CD8-positive, alpha-beta memory T cell (primary cell): ENCODE data around the gene RPS21. TPM values are rescaled to one million over a fixed set of nuclear protein-coding genes. Genes with fewer than 3 reads are reported as not detected.

ENCODE experiments used
- CTCF ChIA-PET: fragments of 350-600 bp; sonication (Branson Sonifier 250); formaldehyde crosslinking; loops from one replicate; lab custom pipeline; 2021; ENCODE audit warnings: antibody characterized with exemption; lab: Charles Lee
- POLR2A ChIA-PET: fragments of 350-600 bp; sonication (Branson Sonifier 250); formaldehyde crosslinking; loops from one replicate; lab custom pipeline; 2021; ENCODE audit warnings: antibody characterized with exemption; lab: Charles Lee
- DNase-seq, 5 donors: peaks; one replicate each; pipeline versions ENCODE4 v3.0.0 to v3.0.0-alpha.2; 2020 to 2022; ENCODE audit warnings: mixed read lengths in 1 of 5
- H3K27ac ChIP-seq: one replicate; pipeline ENCODE4 v1.7.0; 2013; ENCODE audit warnings: low read depth, mild to moderate bottlenecking, low read length, moderate library complexity
- H3K27me3 ChIP-seq: 2 replicates; pipeline ENCODE4 v1.7.0; 2013; ENCODE audit warnings: low read length, mild to moderate bottlenecking; ENCODE audit not compliant: insufficient read depth, poor library complexity, severe bottlenecking
- H3K36me3 ChIP-seq: 2 replicates; pipeline ENCODE4 v1.7.0; 2013; ENCODE audit warnings: mild to moderate bottlenecking, low read length, moderate library complexity; ENCODE audit not compliant: insufficient read depth
- H3K4me1 ChIP-seq: 2 replicates; pipeline ENCODE4 v1.7.0; 2013; ENCODE audit warnings: mild to moderate bottlenecking, low read length, moderate library complexity; ENCODE audit not compliant: insufficient read depth
- H3K4me3 ChIP-seq: 2 replicates; pipeline ENCODE4 v1.7.0; 2013; ENCODE audit warnings: mild to moderate bottlenecking, low read length
- H3K9me3 ChIP-seq: 2 replicates; pipeline ENCODE4 v1.7.0; 2013; ENCODE audit warnings: mild to moderate bottlenecking, low read length
- H3K27ac Mint-ChIP-seq, 8 donors: one replicate each; pipeline ENCODE4 v1.8.0; 2020 to 2021; ENCODE audit warnings: mixed read lengths in 8 of 8, mild to moderate bottlenecking in 6 of 8, inconsistent platforms in 3 of 8, moderate library complexity in 3 of 8
- H3K27me3 Mint-ChIP-seq, 2 donors: one replicate each; pipeline ENCODE4 v1.8.0; 2020 to 2021; ENCODE audit warnings: mixed read lengths in 2 of 2, mild to moderate bottlenecking in 1 of 2, moderate library complexity in 1 of 2
- H3K36me3 Mint-ChIP-seq, 3 donors: one replicate each; pipeline ENCODE4 v1.8.0; 2020 to 2021; ENCODE audit warnings: mixed read lengths in 3 of 3, inconsistent platforms in 1 of 3, mild to moderate bottlenecking in 1 of 3
- H3K4me1 Mint-ChIP-seq, 3 donors: one replicate each; pipeline ENCODE4 v1.8.0; 2020 to 2021; ENCODE audit warnings: mixed read lengths in 3 of 3, inconsistent platforms in 1 of 3, mild to moderate bottlenecking in 1 of 3
- H3K4me3 Mint-ChIP-seq, 7 donors: one replicate each; pipeline ENCODE4 v1.8.0; 2020 to 2021; ENCODE audit warnings: mixed read lengths in 7 of 7, mild to moderate bottlenecking in 6 of 7, moderate library complexity in 4 of 7, inconsistent platforms in 2 of 7
- H3K9me3 Mint-ChIP-seq, 5 donors: one replicate each; pipeline ENCODE4 v1.8.0; 2020 to 2022; ENCODE audit warnings: mixed read lengths in 5 of 5, mild to moderate bottlenecking in 3 of 5, moderate library complexity in 2 of 5, inconsistent platforms in 1 of 5
- polyA plus RNA-seq: library from polyadenylated mRNA; unstranded; fragments of 300-500 nt; fragmentation: Illumina TruSeq; gene quantifications from one replicate; pipeline ENCODE4 v1.2.3, GENCODE V29; 2021
- total RNA-seq, 2 experiments: library from RNA; stranded (reverse); gene quantifications; one replicate each; pipeline ENCODE4 v1.2.3, GENCODE V29; 2021

Gene RPS21
- total and polyA plus RNA-seq, 3 experiments from 2014 or later, result 2,034 to 2,161 (median 2,072) TPM

- CTCF ChIA-PET, result interaction anchor here (1.7 kb wide), 1 partner anchor 25 kb away, joined by 6 read pairs; no protein-coding TSS in a partner anchor
- H3K4me3 Mint-ChIP-seq, result peak overlapping the region; percentile 77 to 93 (median 83)
- peak overlapping the region in 1 of 8 donors; percentile 79 for H3K27ac Mint-ChIP-seq
- POLR2A ChIA-PET, result no interaction called here
- peaks cover 15 to 45% (median 20%) of the 10 kb centered on the region in 3 donors for H3K4me1 Mint-ChIP-seq
- H3K4me3 ChIP-seq, result no peak overlapping the region
- peak overlapping the region; percentile 57 for H3K27ac ChIP-seq
- peaks cover 23% of the 10 kb centered on the region for H3K4me1 ChIP-seq
- H3K27me3 ChIP-seq, result no peaks in the 10 kb centered on the region
- no peaks in the 10 kb centered on the region for H3K36me3 ChIP-seq
- H3K27me3 Mint-ChIP-seq, result no peaks in the 10 kb centered on the region
- no peaks in the 10 kb centered on the region for H3K9me3 ChIP-seq
- peaks cover 0 to under 1% (median 0%) of the 10 kb centered on the region in 3 donors for H3K36me3 Mint-ChIP-seq
- no peaks in the 10 kb centered on the region for H3K9me3 Mint-ChIP-seq
- no peak for DNase-seq
Observed at GRCh38 chr20:62408055-62408454, 21.2 kb downstream of the RPS21 start.

DNA sequence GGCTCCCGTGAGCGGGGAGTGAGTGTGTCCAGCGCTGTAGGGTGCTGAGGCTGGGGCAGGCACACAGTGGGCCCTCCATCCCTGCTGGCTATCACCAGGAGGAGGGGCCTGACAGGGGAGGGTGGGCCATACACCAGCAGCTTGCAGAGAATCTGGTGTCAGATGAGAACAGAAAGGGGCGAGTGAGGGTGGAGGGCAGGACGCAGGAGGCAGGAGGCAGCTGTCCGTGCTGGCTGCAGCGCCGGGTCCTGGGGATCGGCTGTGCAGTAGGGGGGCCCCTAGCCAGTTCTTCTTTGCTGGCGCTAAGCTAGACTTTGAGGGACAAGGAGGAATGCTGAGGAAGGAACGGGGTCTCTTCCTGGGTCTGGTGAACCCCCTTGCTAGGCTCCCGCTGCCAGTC is 21.7 kb downstream of the RPS21 start:
- Histone ChIP-seq H3K9me3 (no peaks in the 10 kb centered on the region), H3K27me3 (no peaks in the 10 kb centered on the region), H3K4me3 (no peak overlapping the region), H3K27ac (no peak overlapping the region), H3K36me3 (no peaks in the 10 kb centered on the region), H3K4me1 (peaks cover 23% of the 10 kb centered on the region)
- Mint-ChIP-seq H3K27ac (peak overlapping the region in 1 of 8 donors; percentile 19), H3K9me3 (no peaks in the 10 kb centered on the region), H3K36me3 (no peaks in the 10 kb centered on the region), H3K4me1 (peaks cover 15 to 41% (median 18%) of the 10 kb centered on the region in 3 donors), H3K4me3 (peak overlapping the region in 1 of 7 donors; percentile 51), H3K27me3 (no peaks in the 10 kb centered on the region)
- POLR2A ChIA-PET, result no interaction called here
- CTCF ChIA-PET, result interaction anchor here (1.7 kb wide), 1 partner anchor 26 kb away, joined by 6 read pairs; no protein-coding TSS in a partner anchor
- DNase-seq, result no peak

DNA sequence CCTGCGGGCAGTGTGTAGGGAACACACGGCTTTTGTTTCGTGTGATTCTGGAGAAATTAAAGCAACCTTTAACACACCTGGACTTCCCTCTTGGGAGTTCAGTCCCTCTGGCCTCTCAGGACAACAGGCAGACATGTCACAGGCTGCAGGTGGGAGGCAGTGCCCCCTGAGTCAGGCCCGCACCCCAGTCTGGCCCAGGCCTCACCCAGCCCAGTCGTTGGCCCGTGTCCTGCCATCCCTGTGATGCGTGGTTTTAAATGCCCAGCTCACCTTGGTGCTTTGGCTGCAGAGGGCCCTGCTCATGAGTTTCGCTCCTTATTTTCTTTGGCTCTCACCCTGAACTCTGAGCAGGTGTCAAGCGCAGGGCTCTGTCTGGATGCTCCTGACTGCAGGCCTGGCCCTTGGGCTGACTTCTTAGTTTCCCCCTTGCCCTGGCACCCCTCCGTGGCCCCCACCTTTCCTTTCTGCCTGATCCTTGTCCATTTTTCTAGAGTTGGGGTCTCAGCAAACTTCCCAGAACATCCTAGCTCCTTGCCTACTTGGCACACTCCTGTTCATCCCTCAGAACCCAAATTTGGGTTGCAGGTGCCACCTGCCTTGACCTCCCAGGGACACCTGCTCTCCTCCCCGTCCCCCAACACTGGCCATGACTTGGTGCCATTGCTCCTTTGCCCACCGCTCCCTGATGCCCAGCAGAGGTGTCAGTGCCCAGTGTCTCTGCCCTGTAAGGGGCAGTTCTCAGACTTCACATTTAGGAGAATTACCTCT is 22.4 kb downstream of the RPS21 start:
- Mint-ChIP-seq H3K4me3 (peak overlapping the region in 4 of 7 donors; percentile 5 to 65 (median 36)), H3K9me3 (no peaks in the 10 kb centered on the region), H3K27ac (peak overlapping the region in 1 of 8 donors; percentile 5), H3K36me3 (no peaks in the 10 kb centered on the region), H3K4me1 (peaks cover 12 to 36% (median 17%) of the 10 kb centered on the region in 3 donors), H3K27me3 (no peaks in the 10 kb centered on the region)
- POLR2A ChIA-PET, result no interaction called here
- Histone ChIP-seq H3K4me1 (peaks cover 23% of the 10 kb centered on the region), H3K36me3 (no peaks in the 10 kb centered on the region), H3K27ac (no peak overlapping the region), H3K27me3 (no peaks in the 10 kb centered on the region), H3K4me3 (no peak overlapping the region), H3K9me3 (no peaks in the 10 kb centered on the region)
- DNase-seq, result no peak
- CTCF ChIA-PET, result interaction anchor here (1.1 to 1.2 kb wide), 2 partner anchors 22 to 398 kb away, joined by 3 to 5 read pairs; partner anchors contain the start of gene RPS21

DNA sequence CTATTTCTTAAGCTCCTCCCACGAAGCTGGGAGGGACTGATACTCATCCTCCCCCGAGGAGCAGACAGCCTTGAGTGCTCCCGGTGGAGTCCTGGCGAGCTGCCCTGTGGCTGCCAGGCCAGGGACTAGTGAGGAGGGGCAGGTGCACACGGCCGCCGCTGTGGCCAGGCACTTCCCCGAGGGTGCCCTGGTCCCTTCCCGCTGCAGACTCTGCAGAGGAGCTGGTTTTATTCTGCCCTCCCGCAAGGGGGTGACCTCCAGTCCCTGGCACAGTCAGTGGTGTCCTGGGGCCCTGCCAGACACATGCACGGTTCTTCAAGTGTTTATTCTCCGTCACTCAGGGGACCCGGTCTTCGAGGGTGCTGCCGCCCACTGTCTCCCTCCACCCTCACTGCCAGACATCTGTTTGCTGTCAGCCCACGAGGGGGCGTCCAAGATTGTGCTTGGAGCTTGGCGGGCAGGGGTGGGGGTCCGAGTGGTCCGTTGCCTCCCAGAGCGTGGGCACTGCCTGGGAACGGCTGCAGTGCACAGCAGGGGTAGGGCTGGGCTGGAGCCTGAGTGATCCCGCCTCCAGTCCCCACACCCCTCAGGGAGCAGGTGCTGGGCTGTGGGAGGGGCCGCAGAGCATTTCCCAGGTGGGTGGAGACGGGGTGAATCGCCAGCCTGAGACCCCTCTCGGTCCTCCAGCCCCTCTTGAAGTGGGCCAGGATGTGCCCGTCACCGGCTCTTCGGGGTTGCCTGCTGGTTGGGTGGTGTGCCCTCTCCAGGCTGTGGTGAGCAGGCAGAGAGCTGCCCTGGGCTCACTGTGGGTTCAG is 23.2 kb downstream of the RPS21 start:
- Histone ChIP-seq H3K4me3 (no peak overlapping the region), H3K36me3 (no peaks in the 10 kb centered on the region), H3K9me3 (no peaks in the 10 kb centered on the region), H3K4me1 (peaks cover 23% of the 10 kb centered on the region), H3K27ac (no peak overlapping the region), H3K27me3 (no peaks in the 10 kb centered on the region)
- POLR2A ChIA-PET, result interaction anchor here (0.7 kb wide), 1 partner anchor 401 kb away, joined by 3 read pairs; no protein-coding TSS in a partner anchor
- Mint-ChIP-seq H3K36me3 (no peaks in the 10 kb centered on the region), H3K9me3 (no peaks in the 10 kb centered on the region), H3K27ac (peak overlapping the region in 1 of 8 donors; percentile 5), H3K27me3 (no peaks in the 10 kb centered on the region), H3K4me1 (peaks cover 11 to 32% (median 14%) of the 10 kb centered on the region in 3 donors), H3K4me3 (peak overlapping the region in 4 of 7 donors; percentile 29 to 83 (median 54))
- CTCF ChIA-PET, result interaction anchor here (1.1 to 1.5 kb wide), 3 partner anchors 13 to 399 kb away, joined by 3 to 5 read pairs (median 3); partner anchors contain the start of gene RPS21
- DNase-seq, result peak in 2 of 5 donors; percentile 23 to 56

GRCh38 chr20:62410746-62411478 is 24.0 kb downstream of the RPS21 start:
- peaks cover 15% of the 10 kb centered on the region for H3K4me1 ChIP-seq
- H3K27me3 Mint-ChIP-seq, result no peaks in the 10 kb centered on the region
- H3K36me3 ChIP-seq, result no peaks in the 10 kb centered on the region
- ChIA-PET CTCF (interaction anchor here (1.1 to 1.5 kb wide), 2 partner anchors 14 to 23 kb away, joined by 3 to 5 read pairs; partner anchors contain the start of gene RPS21), POLR2A (interaction anchor here (0.7 kb wide), 1 partner anchor 401 kb away, joined by 3 read pairs; no protein-coding TSS in a partner anchor)
- H3K27me3 ChIP-seq, result no peaks in the 10 kb centered on the region
- H3K27ac Mint-ChIP-seq, result no peak overlapping the region
- H3K4me1 Mint-ChIP-seq, result peaks cover 3 to 24% (median 8%) of the 10 kb centered on the region in 3 donors
- no peak overlapping the region for H3K4me3 Mint-ChIP-seq
- no peak overlapping the region for H3K27ac ChIP-seq
- no peaks in the 10 kb centered on the region for H3K9me3 ChIP-seq
- no peaks in the 10 kb centered on the region for H3K9me3 Mint-ChIP-seq
- no peak for DNase-seq
- H3K4me3 ChIP-seq, result no peak overlapping the region
- H3K36me3 Mint-ChIP-seq, result no peaks in the 10 kb centered on the region

DNA sequence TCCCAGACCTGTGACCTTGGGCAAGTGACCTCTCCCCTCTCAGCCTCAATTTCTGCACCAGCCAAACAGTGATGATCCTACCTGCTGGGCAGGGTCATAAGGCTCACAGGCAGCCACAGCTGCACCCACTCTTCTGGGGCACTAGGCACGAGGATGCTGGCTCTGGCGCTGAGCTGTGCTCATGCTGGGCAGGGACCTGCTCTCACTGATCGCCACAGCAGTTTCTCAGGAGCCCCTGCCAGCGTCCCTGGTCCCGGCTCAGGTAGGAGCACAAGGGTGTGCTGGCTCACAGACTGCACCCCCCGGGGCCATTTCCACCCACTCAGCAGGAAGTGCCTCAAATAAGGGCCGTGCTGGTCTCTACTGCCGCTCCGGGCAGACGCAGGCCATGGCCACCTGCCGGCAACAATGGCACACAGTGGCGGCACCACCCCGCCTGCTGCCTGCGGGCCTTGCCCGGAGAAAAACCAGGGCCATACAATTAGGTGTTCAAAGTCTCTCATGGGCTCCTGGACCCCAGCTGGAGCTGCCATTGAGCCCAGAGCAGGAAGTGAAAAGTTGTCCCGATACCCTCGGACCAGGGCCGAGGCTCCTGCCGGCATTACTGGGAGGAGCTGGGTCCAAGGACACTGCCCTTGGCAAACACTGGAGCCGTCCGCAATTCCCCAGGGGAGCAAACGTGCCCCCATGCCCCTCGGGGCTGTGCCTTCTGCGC is 24.7 kb downstream of the RPS21 start:
- H3K36me3 ChIP-seq, result no peaks in the 10 kb centered on the region
- H3K4me1 Mint-ChIP-seq, result peaks cover 0 to 18% (median 4%) of the 10 kb centered on the region in 3 donors
- H3K4me1 ChIP-seq, result peaks cover 8% of the 10 kb centered on the region
- no peaks in the 10 kb centered on the region for H3K36me3 Mint-ChIP-seq
- no peak for DNase-seq
- no peaks in the 10 kb centered on the region for H3K27me3 Mint-ChIP-seq
- H3K4me3 Mint-ChIP-seq, result no peak overlapping the region
- H3K9me3 ChIP-seq, result no peaks in the 10 kb centered on the region
- H3K27ac Mint-ChIP-seq, result no peak overlapping the region
- ChIA-PET CTCF (interaction anchor here (1.5 kb wide), 1 partner anchor 15 kb away, joined by 3 read pairs; no protein-coding TSS in a partner anchor), POLR2A (no interaction called here)
- no peak overlapping the region for H3K27ac ChIP-seq
- no peak overlapping the region for H3K4me3 ChIP-seq
- no peaks in the 10 kb centered on the region for H3K27me3 ChIP-seq
- no peaks in the 10 kb centered on the region for H3K9me3 Mint-ChIP-seq
